BLaER1 (cell line): ENCODE data around the gene CFAP99.
A peak's percentile ranks its signal among the peaks of the same experiment; 100 is the strongest.

Experiments used
- H3K27ac ChIP-seq: shearing (Covaris generic); formaldehyde crosslinking; 2 replicates; pipeline ENCODE4 v1.8.1; 2022
- H3K27me3 ChIP-seq: shearing (Covaris generic); formaldehyde crosslinking; 2 replicates; pipeline ENCODE4 v1.8.1; 2022
- H3K36me3 ChIP-seq: shearing (Covaris generic); formaldehyde crosslinking; 2 replicates; pipeline ENCODE4 v1.8.1; 2022
- H3K4me1 ChIP-seq: shearing (Covaris generic); formaldehyde crosslinking; 2 replicates; pipeline ENCODE4 v1.8.1; 2022
- H3K4me2 ChIP-seq: shearing (Covaris generic); formaldehyde crosslinking; 2 replicates; pipeline ENCODE4 v1.8.1; 2022
- H3K4me3 ChIP-seq: shearing (Covaris generic); formaldehyde crosslinking; 2 replicates; pipeline ENCODE4 v1.8.1; 2022
- H3K9ac ChIP-seq: shearing (Covaris generic); formaldehyde crosslinking; 2 replicates; pipeline ENCODE4 v1.8.1; 2022
- H3K9me3 ChIP-seq: shearing (Covaris generic); formaldehyde crosslinking; 2 replicates; pipeline ENCODE4 v1.8.1; 2022
- H4K20me1 ChIP-seq: shearing (Covaris generic); formaldehyde crosslinking; 2 replicates; pipeline ENCODE4 v1.8.1; 2022
- Cebpa-rat ChIP-seq: shearing (Covaris generic); IDR thresholded peaks from 2 replicates; pipeline ENCODE4 v1.8.1; 2022

Gene CFAP99

DNA sequence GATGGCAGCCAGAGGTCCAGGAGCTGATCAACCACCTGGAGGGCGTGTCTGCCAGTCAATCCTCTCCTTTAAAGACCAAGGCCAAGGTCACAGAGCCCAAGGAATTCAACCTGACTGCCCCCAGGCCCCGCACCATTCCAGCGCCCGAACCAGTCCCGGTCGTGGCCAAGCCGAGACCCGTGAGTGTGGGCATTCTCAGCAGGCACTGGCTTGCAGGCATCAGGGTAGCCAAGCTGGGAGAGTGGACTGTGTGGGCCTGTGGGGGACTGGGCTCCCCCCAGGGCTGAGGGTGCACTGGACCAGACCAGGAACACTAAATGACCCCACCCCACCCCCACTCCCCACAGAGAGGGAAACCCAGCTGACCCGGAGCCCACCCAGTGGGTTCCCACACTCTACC lies 26.4 kb downstream of the CFAP99 start:
- Histone ChIP-seq H3K4me2 (no peak overlapping the region), H3K4me1 (peaks cover 11% of the 10 kb centered on the region), H3K4me3 (no peak overlapping the region), H3K36me3 (no peaks in the 10 kb centered on the region), H3K9me3 (no peaks in the 10 kb centered on the region), H3K9ac (no peak overlapping the region), H4K20me1 (no peaks in the 10 kb centered on the region), H3K27me3 (no peaks in the 10 kb centered on the region), H3K27ac (no peak overlapping the region)
- no peak for TF ChIP-seq Cebpa-rat

DNA sequence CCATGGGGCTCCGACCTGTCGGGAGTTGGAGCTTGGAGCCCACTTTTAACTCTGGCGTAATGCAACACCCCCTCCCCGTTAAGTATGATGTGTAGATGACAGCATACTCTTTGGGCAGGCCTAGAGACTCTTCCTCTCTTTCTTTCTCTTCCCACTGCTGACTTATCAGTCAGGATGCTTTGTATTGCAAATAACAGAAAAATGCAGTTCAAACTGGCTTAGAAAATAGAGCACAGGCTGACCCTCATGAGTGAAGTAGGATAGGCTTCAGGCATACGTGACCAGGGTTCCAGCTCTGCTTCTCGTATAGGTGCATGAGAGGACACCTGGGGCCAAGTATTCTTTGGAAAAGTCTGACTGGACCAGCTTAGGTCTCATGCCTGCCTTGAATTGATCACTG lies 26.8 kb downstream of the CFAP99 start:
- Histone ChIP-seq H3K4me3 (no peak overlapping the region), H3K27ac (no peak overlapping the region), H3K36me3 (no peaks in the 10 kb centered on the region), H3K27me3 (no peaks in the 10 kb centered on the region), H3K4me2 (no peak overlapping the region), H4K20me1 (no peaks in the 10 kb centered on the region), H3K9me3 (no peaks in the 10 kb centered on the region), H3K4me1 (peaks cover 11% of the 10 kb centered on the region), H3K9ac (no peak overlapping the region)
- TF ChIP-seq Cebpa-rat = no peak

DNA sequence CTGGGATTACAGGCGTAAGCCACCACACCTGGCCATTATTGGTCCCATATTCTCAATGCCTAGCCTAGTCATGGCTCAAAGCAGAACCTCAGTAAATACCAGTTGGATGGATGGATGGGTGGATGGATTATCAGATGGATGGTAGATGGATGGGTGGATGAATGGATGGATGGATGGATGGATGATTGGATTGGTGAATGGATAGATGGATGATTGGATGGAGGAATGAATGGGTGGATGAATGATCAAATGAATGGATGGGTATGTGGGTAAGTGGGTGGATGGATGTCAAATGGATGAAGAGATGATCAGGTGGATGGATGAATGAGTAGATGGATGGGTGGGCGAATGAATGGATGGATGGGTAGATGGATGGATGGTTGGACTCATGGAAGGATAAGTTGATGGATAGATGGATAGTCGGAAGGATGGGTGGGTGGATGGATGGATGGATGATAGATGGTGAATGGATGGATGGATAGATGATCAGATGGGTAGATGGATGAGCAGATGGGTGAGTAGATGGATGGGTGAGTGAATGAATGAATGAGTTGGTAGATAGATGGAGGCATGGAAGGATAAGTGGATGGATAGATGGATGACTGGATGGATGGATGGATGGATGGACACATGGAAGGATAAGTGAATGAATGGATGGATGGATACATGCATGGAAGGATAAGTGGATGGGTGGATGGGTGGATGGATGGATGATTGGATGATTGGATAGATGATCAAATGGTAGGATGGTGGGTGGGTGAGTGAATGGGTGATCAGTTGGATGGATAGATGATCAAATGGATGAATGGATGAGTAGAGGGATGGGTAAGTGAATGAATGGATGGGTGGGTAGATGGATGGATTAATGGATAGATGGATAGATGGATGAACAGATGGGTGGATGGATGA lies 28.2 kb downstream of the CFAP99 start:
- Histone ChIP-seq H3K9ac (no peak overlapping the region), H3K4me2 (no peak overlapping the region), H3K9me3 (no peaks in the 10 kb centered on the region), H3K27me3 (no peaks in the 10 kb centered on the region), H3K4me3 (no peak overlapping the region), H3K36me3 (no peaks in the 10 kb centered on the region), H3K4me1 (peaks cover 5% of the 10 kb centered on the region; the same call in 1 of the 2 replicates), H4K20me1 (no peaks in the 10 kb centered on the region), H3K27ac (no peak overlapping the region)
- no peak for TF ChIP-seq Cebpa-rat

DNA sequence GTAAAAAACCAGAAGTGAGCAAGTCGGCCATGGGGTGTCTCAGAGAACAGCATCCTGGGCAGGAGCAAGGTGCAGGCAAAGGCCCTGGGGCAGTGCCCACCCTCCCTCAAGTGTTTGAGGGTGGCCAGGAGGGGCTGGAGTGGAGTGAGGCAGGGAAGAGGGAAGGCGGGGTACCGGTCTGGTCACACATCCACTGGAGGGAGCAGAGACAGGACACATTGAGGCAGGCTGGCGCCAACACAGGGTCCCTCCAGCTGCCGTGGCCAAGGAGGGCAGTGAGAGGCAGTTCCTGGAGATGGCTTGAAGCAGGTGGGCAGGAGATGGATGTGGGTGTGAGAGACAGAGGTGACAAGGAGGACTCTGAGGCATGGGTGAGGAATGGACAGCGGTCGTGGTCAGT lies 29.8 kb downstream of the CFAP99 start:
- Histone ChIP-seq H3K9me3 (no peaks in the 10 kb centered on the region), H3K4me3 (no peak overlapping the region), H3K36me3 (no peaks in the 10 kb centered on the region), H4K20me1 (no peaks in the 10 kb centered on the region), H3K9ac (no peak overlapping the region), H3K27me3 (no peaks in the 10 kb centered on the region), H3K27ac (no peak overlapping the region), H3K4me1 (peaks cover 16% of the 10 kb centered on the region), H3K4me2 (no peak overlapping the region)
- no peak for TF ChIP-seq Cebpa-rat

DNA sequence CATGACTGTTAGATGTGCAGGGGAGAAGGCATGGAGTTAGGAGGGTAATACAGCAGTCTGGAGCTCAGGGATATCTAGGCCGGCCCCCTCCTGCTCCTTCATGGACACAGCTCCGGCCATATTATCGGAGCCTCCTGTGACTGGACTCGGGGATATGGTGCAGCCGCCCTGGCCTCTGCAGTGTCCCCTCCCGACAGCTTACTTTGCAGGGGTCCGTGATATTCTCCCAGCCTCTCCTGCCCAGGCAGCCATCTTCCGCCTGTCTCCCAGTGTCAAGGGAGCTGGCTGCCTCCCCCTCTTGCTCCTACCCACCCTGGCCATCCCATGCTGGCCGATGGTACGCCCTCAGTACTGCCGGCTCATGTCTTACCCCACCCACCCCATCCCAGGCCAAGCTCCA lies 30.3 kb downstream of the CFAP99 start:
- H4K20me1 ChIP-seq = no peaks in the 10 kb centered on the region
- H3K4me1 ChIP-seq = peaks cover 21% of the 10 kb centered on the region
- H3K9ac ChIP-seq = no peak overlapping the region
- no peaks in the 10 kb centered on the region for H3K36me3 ChIP-seq
- no peak overlapping the region for H3K27ac ChIP-seq
- no peak for TF ChIP-seq Cebpa-rat
- H3K27me3 ChIP-seq = no peaks in the 10 kb centered on the region
- H3K4me2 ChIP-seq = no peak overlapping the region
- no peak overlapping the region for H3K4me3 ChIP-seq
- no peaks in the 10 kb centered on the region for H3K9me3 ChIP-seq

DNA sequence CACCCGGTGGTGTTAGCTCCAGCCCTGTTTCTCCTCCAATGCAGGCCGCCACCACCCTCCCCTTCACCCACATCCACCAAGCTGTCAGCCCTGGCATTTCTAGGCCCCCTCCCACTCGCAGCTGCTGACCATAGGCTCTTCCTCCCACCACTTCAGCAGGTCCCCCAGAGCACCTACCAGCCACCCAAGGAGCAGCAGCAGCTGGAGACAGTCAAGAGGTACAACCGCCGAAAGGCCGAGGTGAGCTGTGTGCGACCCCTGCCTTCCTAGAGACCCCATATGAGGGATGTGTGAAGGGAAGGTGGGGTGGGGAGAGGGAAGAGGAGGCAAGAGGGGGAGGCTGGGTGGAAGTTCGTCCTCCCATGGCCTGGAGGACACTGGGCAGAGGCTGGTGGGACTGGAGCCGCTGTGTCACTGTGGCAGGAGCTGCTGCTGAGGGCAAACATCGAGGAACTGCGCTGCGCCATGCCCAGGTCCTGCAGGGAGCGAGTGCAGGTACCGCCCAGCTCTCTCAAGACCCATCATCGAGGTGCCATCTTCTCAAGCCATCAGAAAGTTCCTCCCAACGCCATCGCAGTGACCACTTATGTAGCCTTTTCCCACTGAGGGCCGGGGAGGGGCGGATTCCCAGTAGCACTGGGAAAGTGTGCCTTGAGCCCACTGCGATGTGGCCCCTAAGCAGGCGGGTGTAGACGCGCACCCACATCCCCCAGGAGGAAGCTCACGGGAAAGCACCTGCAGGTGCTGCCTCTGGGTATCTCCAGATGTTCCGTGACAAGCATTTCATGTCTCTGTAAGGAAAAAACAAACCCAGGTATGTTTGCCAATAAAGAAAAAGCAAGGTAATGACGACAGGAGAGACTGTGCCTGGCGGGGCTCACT lies 31.0 kb downstream of the CFAP99 start:
- Histone ChIP-seq H3K27ac (no peak overlapping the region), H3K4me3 (no peak overlapping the region), H3K9ac (no peak overlapping the region), H3K4me1 (peaks cover 23% of the 10 kb centered on the region), H3K27me3 (no peaks in the 10 kb centered on the region), H4K20me1 (no peaks in the 10 kb centered on the region), H3K36me3 (no peaks in the 10 kb centered on the region), H3K9me3 (no peaks in the 10 kb centered on the region), H3K4me2 (peak overlapping the region; percentile 14; the same call in 1 of the 2 replicates)
- TF ChIP-seq Cebpa-rat = no peak

DNA sequence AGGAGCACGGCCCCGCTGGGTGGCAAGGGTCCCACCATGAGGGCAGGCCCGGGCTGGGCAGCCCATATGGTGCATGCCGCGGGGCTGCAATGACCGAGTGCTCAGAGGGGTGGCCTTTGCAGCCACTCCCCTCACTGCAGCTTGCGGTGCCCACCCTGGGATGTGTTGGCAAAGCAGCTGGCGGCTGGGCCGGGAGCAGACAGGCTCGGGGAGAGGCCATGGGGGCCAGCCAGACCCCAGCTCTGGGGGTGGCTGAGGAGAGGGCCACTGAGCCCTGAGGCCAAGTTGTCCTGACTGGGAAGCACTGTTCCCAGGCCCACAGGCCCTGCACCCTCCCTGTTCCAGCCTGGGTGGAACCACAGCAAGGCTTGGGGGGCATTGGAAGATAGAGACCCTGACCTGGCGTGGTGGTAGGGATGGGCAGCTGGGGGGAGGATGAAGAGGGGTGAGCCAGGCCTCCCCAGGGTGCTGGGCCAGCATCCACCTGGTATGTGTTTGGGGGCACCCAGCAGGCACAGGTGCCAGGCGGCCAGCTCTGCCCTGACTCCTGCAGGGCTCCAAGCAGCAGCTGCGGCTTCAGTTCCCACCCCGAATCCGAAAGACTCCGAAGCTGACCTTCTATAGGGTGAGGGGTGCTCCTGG lies 31.8 kb downstream of the CFAP99 start:
- Histone ChIP-seq H3K9me3 (no peaks in the 10 kb centered on the region), H3K4me2 (no peak overlapping the region), H3K36me3 (no peaks in the 10 kb centered on the region), H4K20me1 (no peaks in the 10 kb centered on the region), H3K4me3 (no peak overlapping the region), H3K27me3 (no peaks in the 10 kb centered on the region), H3K4me1 (peaks cover 23% of the 10 kb centered on the region), H3K9ac (no peak overlapping the region), H3K27ac (no peak overlapping the region)
- TF ChIP-seq Cebpa-rat = no peak

DNA sequence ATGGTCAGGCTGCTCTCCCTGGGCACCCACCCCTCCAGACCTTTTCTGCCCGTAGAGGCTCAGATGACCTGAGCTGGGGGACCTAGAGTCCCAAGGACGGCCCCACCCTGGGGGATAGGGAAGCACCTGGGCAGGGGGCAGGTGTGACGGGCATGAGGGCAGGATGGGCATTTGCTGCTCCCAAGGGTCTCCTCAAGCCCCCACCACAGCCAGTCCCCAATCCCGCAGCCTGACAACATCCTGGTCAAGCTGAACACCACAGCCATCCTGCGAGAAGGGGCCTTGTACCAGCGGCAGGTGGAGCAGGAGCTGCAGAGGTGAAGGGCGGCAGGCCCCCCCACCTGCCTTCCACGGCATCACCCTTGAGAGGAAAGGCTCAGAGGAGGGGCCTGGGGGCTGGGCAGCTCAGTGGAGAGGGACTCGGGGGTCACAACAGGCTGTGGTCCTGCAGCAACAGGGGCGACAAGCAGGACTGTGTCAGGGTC lies 32.3 kb downstream of the CFAP99 start:
- Histone ChIP-seq H3K4me3 (no peak overlapping the region), H4K20me1 (no peaks in the 10 kb centered on the region), H3K27me3 (no peaks in the 10 kb centered on the region), H3K9ac (no peak overlapping the region), H3K4me2 (no peak overlapping the region), H3K27ac (no peak overlapping the region), H3K36me3 (no peaks in the 10 kb centered on the region), H3K4me1 (peaks cover 23% of the 10 kb centered on the region), H3K9me3 (no peaks in the 10 kb centered on the region)
- no peak for TF ChIP-seq Cebpa-rat

DNA sequence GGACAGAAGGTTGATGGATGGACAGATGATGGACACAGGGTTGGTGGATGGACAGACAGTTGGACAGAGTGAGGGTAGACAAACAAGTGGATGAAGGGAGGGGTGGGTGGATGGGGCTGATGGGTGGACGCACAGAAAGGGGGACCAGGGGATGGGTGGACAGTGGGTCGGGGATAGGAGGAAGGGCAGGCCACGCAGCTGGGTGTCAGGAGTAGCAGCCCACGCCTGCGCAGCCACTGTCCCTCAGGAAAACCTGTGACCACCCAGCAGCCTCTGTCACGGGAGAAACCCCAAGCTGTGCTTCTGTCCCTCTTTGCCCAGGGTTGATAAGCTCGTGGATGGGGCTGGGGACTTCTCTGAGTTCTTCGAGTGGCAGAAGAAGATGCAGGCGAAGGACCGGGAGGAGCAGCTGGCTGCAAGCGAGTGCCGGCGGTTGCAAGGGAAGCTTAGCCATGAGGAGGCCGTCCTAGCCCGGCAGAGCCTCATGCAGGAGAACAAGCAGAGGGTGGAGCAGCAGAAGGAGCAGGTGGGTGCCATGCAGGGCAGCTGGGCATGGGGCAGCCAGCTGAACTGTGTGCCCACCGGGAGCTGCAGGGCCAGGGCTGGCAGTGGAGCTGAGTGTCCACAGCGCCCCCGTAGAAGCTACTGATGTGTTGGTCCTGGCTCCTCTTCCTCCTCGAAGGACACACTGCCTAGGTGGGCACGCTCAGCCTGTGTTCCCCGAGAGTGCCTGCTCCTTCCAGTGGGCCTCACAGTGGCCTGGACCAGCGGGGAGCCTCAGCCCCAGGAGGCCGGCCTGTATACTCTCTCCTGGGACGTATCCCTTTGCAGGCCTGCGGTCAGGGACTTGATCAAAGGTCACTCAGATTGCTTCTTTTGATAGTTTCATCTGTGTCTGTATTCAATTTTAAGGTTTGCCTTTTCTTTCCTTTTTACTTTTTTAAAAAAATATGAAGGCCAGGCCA lies 33.3 kb downstream of the CFAP99 start:
- no peak for TF ChIP-seq Cebpa-rat
- no peaks in the 10 kb centered on the region for H3K36me3 ChIP-seq
- H3K4me1 ChIP-seq = peaks cover 23% of the 10 kb centered on the region
- H3K9me3 ChIP-seq = no peaks in the 10 kb centered on the region
- no peak overlapping the region for H3K4me3 ChIP-seq
- no peaks in the 10 kb centered on the region for H4K20me1 ChIP-seq
- no peaks in the 10 kb centered on the region for H3K27me3 ChIP-seq
- peak overlapping the region; percentile 49 for H3K4me2 ChIP-seq
- H3K27ac ChIP-seq = no peak overlapping the region
- no peak overlapping the region for H3K9ac ChIP-seq
